ENCODE measurements around the gene TUBB8B.
"Not testable (repeated sequence)": the region's sequence is repeated elsewhere in the genome, so short reads cannot be mapped to it uniquely, and the experiment has no call there.

The TUBB8B gene

DNA sequence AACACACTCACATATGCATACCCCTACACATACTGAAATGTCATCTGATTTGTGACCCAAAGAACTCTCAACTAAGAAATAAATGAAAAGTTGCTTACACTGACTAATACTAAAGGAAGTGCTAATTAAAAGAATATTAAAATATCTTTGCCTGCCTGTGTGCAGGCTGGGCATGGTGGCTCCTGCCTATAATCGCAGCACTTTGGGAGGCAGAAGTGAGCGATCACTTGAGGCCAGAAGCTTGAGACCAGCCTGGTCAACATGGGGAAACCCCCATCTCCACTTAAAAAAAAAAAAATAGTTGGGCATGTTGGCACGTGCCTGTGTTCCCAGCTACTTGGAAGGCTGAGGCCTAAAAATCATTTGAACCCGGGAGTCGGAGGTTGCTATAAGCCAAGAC is 14.9 kb upstream of the TUBB8B start:
- DNase-seq (ENCODE audit: low read depth, low spot score); H3K4me3 ChIP-seq (ENCODE audit: low read depth, low read length); in situ Hi-C loops (cut with HindIII; ENCODE audit: low sequenced_read_pairs): not testable (repeated sequence)

DNA sequence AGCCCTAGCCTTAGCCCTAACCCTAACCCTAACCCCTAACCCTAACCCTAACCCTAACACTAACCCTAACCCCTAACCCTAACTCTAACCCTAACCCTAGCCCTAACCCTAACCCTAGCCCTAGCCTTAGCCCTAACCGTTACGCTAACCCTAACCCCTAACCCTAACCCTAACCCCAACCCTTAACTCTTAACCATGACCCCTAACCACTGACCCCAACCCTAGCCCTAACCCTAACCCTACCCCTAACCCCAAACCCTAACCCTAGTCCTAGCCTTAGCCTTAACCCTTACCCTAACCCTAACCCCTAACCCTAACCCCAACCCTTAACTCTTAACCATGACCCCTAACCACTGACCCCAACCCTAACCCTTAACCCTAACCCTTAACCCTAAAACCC is 14.2 kb upstream of the TUBB8B start:
- H3K4me3 ChIP-seq (ENCODE audit: low read depth, low read length); DNase-seq (ENCODE audit: low read depth, low spot score); in situ Hi-C loops (cut with HindIII; ENCODE audit: low sequenced_read_pairs): not testable (repeated sequence)

DNA sequence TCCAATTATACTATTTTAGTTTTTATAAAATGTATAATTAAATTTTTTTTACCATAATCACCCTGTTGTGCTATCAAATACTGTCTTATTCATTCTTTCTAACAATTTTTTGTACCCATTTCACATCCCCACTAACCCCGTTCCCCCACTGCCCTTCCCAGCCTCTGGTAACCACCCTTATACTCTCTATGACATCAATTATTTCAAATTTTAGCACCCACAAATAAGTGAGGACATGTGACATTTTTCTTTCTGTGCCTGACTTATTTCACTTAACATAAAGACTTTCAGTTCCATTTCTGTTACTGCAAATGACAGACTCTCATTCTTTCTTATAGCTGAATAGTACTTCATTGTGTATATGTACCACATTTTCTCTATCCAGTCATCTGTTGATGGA is 5.0 kb upstream of the TUBB8B start:
- in situ Hi-C loops (cut with HindIII; ENCODE audit: low sequenced_read_pairs); DNase-seq (ENCODE audit: low read depth, low spot score); H3K4me3 ChIP-seq (ENCODE audit: low read depth, low read length): not testable (repeated sequence)

DNA sequence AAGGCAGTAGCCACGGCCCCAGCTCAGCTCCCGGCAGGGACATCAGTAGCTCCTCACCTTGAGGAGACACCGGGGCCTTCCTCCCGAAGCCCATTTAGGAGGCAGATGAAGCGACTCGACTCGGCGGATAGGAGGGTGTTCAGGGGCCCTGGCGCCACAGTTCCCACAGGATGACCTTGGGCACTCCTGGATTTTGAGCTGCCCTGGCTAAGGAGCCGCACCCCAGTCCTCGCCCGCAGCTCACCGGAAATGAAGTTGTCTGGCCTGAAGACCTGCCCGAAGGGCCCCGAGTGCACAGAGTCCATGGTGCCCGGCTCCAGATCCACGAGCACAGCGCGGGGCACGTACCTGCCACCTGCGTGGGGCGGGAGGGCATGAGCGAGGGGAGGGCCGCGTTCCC is 719 bp downstream of the TUBB8B start:
- H3K4me3 ChIP-seq (ENCODE audit: low read depth, low read length); DNase-seq (ENCODE audit: low read depth, low spot score); in situ Hi-C loops (cut with HindIII; ENCODE audit: low sequenced_read_pairs): not testable (repeated sequence)

DNA sequence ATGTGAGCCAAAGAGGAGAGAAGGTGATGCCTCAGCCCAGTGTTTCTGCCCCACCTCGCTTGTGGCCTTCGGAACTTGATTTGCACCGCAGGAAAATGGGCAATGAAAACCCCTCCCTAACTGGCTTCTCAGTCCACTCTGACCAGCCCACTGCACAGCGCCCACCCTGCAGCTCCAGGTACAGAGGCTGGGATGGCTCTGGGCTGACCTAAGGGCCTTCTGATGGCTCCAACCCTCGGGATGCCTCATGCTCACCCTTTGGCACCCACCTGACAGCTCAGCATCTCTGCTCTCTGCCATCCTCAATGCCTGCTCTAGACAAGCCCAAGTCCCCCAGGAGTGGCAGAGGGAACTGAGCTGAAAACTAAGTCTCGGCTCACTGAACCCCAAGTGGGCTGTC is 36.2 kb downstream of the TUBB8B start:
- in situ Hi-C loops (cut with HindIII; ENCODE audit: low sequenced_read_pairs); H3K4me3 ChIP-seq (ENCODE audit: low read depth, low read length); DNase-seq (ENCODE audit: low read depth, low spot score): not testable (repeated sequence)

DNA sequence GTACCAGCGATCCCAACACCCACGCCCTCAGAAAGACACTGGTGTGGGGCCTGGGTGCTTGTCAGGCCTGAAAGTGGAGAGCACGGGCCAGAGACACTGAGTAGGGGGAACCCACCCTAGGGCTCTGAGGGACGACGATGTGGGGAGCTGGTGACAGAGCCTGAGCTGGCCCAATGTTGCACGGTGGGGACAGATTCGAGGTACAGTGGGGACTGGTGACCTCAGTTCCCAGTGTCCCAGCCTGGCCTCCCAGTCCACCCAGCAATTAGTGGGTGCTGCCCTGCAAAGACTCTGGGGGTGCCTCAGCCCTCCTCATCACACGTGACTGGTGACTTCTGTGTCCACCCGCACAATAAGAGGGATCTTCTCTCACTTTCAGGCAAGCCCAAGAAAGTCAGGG is 36.6 kb downstream of the TUBB8B start:
- H3K4me3 ChIP-seq (ENCODE audit: low read depth, low read length); DNase-seq (ENCODE audit: low read depth, low spot score); in situ Hi-C loops (cut with HindIII; ENCODE audit: low sequenced_read_pairs): not testable (repeated sequence)

DNA sequence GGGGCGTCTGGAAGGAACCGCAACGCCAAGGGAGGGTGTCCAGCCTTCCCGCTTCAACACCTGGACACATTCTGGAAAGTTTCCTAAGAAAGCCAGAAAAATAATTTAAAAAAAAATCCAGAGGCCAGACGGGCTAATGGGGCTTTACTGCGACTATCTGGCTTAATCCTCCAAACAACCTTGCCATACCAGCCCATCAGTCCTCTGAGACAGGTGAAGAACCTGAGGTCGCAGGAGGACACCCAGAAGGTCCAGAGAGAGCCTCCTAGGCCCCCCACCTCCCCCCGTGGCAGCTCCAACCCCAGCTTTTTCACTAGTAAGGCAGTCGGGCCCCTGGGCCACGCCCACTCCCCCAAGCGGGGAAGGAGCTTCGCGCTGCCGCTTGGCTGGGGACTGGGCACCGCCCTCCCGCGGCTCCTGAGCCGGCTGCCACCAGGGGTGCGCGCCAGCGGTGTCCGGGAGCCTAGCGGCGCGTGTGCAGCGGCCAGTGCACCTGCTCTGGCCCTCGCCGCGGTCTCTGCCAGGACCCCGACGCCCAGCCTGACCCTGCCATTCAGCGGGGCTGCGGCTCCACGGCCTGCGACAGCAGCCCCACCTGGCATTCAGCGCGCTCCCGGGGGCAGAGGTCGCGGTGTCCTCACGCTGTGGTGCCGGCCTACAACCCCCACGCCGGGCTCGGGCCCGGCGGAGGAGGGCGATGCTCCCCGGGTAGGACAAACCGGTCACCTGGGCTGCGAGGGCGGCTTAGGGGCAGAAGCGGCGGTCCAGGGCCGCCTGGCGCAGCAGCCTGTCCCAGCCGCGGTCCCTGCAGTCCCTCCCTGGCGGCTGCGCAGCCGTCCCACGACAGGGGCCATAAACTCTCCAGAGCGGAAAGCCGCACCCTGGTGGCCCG is 37.8 kb downstream of the TUBB8B start:
- H3K4me3 ChIP-seq (ENCODE audit: low read depth, low read length); DNase-seq (ENCODE audit: low read depth, low spot score); in situ Hi-C loops (cut with HindIII; ENCODE audit: low sequenced_read_pairs): not testable (repeated sequence)

DNA sequence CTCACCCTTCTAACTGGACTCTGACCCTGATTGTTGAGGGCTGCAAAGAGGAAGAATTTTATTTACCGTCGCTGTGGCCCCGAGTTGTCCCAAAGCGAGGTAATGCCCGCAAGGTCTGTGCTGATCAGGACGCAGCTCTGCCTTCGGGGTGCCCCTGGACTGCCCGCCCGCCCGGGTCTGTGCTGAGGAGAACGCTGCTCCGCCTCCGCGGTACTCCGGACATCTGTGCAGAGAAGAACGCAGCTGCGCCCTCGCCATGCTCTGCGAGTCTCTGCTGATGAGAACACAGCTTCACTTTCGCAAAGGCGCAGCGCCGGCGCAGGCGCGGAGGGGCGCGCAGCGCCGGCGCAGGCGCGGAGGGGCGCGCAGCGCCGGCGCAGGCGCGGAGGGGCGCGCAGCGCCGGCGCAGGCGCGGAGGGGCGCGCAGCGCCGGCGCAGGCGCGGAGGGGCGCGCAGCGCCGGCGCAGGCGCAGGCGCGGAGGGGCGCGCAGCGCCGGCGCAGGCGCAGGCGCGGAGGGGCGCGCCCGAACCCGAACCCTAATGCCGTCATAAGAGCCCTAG is 38.7 kb downstream of the TUBB8B start:
- in situ Hi-C loops (cut with HindIII; ENCODE audit: low sequenced_read_pairs); DNase-seq (ENCODE audit: low read depth, low spot score); H3K4me3 ChIP-seq (ENCODE audit: low read depth, low read length): not testable (repeated sequence)

DNA sequence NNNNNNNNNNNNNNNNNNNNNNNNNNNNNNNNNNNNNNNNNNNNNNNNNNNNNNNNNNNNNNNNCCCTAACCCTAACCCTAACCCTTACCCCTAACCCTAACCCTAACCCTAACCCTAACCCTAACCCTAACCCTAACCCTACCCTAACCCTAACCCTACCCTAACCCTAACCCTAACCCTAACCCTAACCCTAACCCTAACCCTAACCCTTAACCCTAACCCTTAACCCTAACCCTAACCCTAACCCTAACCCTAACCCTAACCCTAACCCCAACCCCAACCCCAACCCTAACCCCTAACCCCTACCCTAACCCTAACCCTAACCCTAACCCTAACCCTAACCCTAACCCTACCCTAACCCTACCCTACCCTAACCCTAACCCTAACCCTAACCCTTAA is 39.5 kb downstream of the TUBB8B start:
- H3K4me3 ChIP-seq (ENCODE audit: low read depth, low read length) = not testable (repeated sequence)

More for the DNA sequence above, 39.5 kb downstream of the TUBB8B start:
- in situ Hi-C loops (cut with HindIII; ENCODE audit: low sequenced_read_pairs); DNase-seq (ENCODE audit: low read depth, low spot score): not testable (repeated sequence)

Data from astrocyte of the spinal cord (primary cell).